ENCODE results near the gene ANXA3. TPM values are rescaled to one million over a fixed set of nuclear protein-coding genes. Genes with fewer than 3 reads are reported as not detected.

ANXA3 gene
- total RNA-seq, 1 experiment from 2014 or later, result 12.0 TPM

DNA sequence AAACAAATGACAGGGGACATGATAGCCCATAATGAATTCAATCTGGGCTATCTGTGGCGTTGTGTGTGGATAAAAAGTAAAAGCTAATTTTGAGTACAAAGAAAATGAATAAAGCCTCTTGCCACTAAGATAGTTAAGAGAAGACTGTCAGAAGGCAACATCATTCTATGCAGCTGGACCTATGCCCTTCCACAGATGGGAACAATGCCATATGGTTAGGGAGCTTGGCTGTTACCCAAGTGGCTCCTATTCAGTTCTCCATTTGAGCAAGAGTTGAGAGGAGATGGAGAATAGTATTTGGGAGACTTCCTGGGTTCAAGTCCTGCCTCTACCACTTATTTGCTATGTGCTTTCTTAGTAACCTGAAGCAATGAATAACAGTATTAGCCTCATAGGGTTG lies 107.7 kb downstream of the ANXA3 start:
- no peak overlapping the region for H3K4me3 Mint-ChIP-seq
- no peak overlapping the region for H3K27ac Mint-ChIP-seq
- POLR2A ChIA-PET, result no interaction called here
- no peaks in the 10 kb centered on the region for H3K9me3 Mint-ChIP-seq
- H3K27me3 Mint-ChIP-seq (ENCODE audit: low read depth), result peaks cover 3% of the 10 kb centered on the region; the same call in 1 of the 2 replicates
- DNase-seq (ENCODE audit: low spot score) (no peak), ATAC-seq (no peak)
- CTCF ChIA-PET, result interaction anchor here (1.2 kb wide), 1 partner anchor 15 kb away, joined by 4 read pairs; no protein-coding TSS in a partner anchor
- TF ChIP-seq MYBL2 (CRISPR knock-in tag; IDR thresholded peaks at IDR 0.05) (no peak), ZNF121 (CRISPR knock-in tag; IDR thresholded peaks at IDR 0.05) (no peak)
- TF ChIP-seq, protein P1, sequence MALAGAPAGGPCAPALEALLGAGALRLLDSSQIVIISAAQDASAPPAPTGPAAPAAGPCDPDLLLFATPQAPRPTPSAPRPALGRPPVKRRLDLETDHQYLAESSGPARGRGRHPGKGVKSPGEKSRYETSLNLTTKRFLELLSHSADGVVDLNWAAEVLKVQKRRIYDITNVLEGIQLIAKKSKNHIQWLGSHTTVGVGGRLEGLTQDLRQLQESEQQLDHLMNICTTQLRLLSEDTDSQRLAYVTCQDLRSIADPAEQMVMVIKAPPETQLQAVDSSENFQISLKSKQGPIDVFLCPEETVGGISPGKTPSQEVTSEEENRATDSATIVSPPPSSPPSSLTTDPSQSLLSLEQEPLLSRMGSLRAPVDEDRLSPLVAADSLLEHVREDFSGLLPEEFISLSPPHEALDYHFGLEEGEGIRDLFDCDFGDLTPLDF (CRISPR knock-in tag; IDR thresholded peaks at IDR 0.05), result no peak
- TF ChIP-seq, protein P2, sequence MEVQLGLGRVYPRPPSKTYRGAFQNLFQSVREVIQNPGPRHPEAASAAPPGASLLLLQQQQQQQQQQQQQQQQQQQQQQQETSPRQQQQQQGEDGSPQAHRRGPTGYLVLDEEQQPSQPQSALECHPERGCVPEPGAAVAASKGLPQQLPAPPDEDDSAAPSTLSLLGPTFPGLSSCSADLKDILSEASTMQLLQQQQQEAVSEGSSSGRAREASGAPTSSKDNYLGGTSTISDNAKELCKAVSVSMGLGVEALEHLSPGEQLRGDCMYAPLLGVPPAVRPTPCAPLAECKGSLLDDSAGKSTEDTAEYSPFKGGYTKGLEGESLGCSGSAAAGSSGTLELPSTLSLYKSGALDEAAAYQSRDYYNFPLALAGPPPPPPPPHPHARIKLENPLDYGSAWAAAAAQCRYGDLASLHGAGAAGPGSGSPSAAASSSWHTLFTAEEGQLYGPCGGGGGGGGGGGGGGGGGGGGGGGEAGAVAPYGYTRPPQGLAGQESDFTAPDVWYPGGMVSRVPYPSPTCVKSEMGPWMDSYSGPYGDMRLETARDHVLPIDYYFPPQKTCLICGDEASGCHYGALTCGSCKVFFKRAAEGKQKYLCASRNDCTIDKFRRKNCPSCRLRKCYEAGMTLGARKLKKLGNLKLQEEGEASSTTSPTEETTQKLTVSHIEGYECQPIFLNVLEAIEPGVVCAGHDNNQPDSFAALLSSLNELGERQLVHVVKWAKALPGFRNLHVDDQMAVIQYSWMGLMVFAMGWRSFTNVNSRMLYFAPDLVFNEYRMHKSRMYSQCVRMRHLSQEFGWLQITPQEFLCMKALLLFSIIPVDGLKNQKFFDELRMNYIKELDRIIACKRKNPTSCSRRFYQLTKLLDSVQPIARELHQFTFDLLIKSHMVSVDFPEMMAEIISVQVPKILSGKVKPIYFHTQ (CRISPR knock-in tag; IDR thresholded peaks at IDR 0.05), result no peak
- H3K36me3 Mint-ChIP-seq, result no peaks in the 10 kb centered on the region
- peaks cover 22% of the 10 kb centered on the region for H3K4me1 Mint-ChIP-seq

DNA sequence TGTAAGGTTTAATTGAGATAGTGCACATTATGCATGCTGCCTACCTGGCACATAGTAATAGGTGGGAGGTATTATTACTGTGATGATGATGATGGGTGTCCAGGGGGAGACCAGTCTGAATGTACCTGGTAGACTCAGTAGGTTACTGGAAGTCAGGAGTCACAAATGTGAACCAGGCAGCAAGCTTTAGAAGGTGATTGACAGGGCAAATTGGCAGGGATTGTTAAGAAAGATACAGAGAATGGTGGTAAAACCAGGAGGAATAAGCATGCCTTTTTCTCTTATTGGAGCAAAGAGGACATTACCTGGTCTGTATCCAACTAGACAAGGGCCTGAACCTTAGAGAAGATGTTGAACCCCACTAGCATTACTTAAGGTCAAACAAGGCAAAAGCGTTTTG lies 108.1 kb downstream of the ANXA3 start:
- H3K4me3 Mint-ChIP-seq, result no peak overlapping the region
- DNase-seq (ENCODE audit: low spot score), result no peak
- H3K36me3 Mint-ChIP-seq, result no peaks in the 10 kb centered on the region
- no peaks in the 10 kb centered on the region for H3K9me3 Mint-ChIP-seq
- CTCF ChIA-PET, result interaction anchor here (1.2 kb wide), 1 partner anchor 15 kb away, joined by 4 read pairs; no protein-coding TSS in a partner anchor
- no peak for ATAC-seq
- POLR2A ChIA-PET, result no interaction called here
- no peak overlapping the region for H3K27ac Mint-ChIP-seq
- peaks cover 3% of the 10 kb centered on the region; the same call in 1 of the 2 replicates for H3K27me3 Mint-ChIP-seq (ENCODE audit: low read depth)
- H3K4me1 Mint-ChIP-seq, result peaks cover 25% of the 10 kb centered on the region
- no peak for TF ChIP-seq TCF7 (CRISPR knock-in tag; IDR thresholded peaks at IDR 0.05; ENCODE audit: low read depth)
- no peak for TF ChIP-seq ESRRA (CRISPR knock-in tag; IDR thresholded peaks at IDR 0.05; ENCODE audit: borderline replicate concordance)
- TF ChIP-seq, protein P3, sequence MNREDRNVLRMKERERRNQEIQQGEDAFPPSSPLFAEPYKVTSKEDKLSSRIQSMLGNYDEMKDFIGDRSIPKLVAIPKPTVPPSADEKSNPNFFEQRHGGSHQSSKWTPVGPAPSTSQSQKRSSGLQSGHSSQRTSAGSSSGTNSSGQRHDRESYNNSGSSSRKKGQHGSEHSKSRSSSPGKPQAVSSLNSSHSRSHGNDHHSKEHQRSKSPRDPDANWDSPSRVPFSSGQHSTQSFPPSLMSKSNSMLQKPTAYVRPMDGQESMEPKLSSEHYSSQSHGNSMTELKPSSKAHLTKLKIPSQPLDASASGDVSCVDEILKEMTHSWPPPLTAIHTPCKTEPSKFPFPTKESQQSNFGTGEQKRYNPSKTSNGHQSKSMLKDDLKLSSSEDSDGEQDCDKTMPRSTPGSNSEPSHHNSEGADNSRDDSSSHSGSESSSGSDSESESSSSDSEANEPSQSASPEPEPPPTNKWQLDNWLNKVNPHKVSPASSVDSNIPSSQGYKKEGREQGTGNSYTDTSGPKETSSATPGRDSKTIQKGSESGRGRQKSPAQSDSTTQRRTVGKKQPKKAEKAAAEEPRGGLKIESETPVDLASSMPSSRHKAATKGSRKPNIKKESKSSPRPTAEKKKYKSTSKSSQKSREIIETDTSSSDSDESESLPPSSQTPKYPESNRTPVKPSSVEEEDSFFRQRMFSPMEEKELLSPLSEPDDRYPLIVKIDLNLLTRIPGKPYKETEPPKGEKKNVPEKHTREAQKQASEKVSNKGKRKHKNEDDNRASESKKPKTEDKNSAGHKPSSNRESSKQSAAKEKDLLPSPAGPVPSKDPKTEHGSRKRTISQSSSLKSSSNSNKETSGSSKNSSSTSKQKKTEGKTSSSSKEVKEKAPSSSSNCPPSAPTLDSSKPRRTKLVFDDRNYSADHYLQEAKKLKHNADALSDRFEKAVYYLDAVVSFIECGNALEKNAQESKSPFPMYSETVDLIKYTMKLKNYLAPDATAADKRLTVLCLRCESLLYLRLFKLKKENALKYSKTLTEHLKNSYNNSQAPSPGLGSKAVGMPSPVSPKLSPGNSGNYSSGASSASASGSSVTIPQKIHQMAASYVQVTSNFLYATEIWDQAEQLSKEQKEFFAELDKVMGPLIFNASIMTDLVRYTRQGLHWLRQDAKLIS (CRISPR knock-in tag; IDR thresholded peaks at IDR 0.05; ENCODE audit: borderline replicate concordance), result no peak
- TF ChIP-seq FOXJ3 (CRISPR knock-in tag; IDR thresholded peaks at IDR 0.05; ENCODE audit: borderline replicate concordance), result no peak
- TF ChIP-seq, protein P4, sequence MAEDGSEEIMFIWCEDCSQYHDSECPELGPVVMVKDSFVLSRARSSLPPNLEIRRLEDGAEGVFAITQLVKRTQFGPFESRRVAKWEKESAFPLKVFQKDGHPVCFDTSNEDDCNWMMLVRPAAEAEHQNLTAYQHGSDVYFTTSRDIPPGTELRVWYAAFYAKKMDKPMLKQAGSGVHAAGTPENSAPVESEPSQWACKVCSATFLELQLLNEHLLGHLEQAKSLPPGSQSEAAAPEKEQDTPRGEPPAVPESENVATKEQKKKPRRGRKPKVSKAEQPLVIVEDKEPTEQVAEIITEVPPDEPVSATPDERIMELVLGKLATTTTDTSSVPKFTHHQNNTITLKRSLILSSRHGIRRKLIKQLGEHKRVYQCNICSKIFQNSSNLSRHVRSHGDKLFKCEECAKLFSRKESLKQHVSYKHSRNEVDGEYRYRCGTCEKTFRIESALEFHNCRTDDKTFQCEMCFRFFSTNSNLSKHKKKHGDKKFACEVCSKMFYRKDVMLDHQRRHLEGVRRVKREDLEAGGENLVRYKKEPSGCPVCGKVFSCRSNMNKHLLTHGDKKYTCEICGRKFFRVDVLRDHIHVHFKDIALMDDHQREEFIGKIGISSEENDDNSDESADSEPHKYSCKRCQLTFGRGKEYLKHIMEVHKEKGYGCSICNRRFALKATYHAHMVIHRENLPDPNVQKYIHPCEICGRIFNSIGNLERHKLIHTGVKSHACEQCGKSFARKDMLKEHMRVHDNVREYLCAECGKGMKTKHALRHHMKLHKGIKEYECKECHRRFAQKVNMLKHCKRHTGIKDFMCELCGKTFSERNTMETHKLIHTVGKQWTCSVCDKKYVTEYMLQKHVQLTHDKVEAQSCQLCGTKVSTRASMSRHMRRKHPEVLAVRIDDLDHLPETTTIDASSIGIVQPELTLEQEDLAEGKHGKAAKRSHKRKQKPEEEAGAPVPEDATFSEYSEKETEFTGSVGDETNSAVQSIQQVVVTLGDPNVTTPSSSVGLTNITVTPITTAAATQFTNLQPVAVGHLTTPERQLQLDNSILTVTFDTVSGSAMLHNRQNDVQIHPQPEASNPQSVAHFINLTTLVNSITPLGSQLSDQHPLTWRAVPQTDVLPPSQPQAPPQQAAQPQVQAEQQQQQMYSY (CRISPR knock-in tag; IDR thresholded peaks at IDR 0.05), result no peak
- TF ChIP-seq JUN (CRISPR knock-in tag; IDR thresholded peaks at IDR 0.05), result no peak
- TF ChIP-seq HMGA2 (CRISPR knock-in tag; IDR thresholded peaks at IDR 0.05), result no peak
- TF ChIP-seq NFATC4 (CRISPR knock-in tag; IDR thresholded peaks at IDR 0.05), result no peak
- TF ChIP-seq, protein P1 (CRISPR knock-in tag; IDR thresholded peaks at IDR 0.05), result no peak
- TF ChIP-seq, protein P5, sequence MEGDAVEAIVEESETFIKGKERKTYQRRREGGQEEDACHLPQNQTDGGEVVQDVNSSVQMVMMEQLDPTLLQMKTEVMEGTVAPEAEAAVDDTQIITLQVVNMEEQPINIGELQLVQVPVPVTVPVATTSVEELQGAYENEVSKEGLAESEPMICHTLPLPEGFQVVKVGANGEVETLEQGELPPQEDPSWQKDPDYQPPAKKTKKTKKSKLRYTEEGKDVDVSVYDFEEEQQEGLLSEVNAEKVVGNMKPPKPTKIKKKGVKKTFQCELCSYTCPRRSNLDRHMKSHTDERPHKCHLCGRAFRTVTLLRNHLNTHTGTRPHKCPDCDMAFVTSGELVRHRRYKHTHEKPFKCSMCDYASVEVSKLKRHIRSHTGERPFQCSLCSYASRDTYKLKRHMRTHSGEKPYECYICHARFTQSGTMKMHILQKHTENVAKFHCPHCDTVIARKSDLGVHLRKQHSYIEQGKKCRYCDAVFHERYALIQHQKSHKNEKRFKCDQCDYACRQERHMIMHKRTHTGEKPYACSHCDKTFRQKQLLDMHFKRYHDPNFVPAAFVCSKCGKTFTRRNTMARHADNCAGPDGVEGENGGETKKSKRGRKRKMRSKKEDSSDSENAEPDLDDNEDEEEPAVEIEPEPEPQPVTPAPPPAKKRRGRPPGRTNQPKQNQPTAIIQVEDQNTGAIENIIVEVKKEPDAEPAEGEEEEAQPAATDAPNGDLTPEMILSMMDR (IDR thresholded peaks at IDR 0.05), result no peak
- no peak for TF ChIP-seq SOX15 (CRISPR knock-in tag; IDR thresholded peaks at IDR 0.05)
- no peak for TF ChIP-seq SMAD4 (CRISPR knock-in tag; IDR thresholded peaks at IDR 0.05)
- TF ChIP-seq, protein P6, sequence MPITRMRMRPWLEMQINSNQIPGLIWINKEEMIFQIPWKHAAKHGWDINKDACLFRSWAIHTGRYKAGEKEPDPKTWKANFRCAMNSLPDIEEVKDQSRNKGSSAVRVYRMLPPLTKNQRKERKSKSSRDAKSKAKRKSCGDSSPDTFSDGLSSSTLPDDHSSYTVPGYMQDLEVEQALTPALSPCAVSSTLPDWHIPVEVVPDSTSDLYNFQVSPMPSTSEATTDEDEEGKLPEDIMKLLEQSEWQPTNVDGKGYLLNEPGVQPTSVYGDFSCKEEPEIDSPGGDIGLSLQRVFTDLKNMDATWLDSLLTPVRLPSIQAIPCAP (CRISPR knock-in tag; IDR thresholded peaks at IDR 0.05), result no peak
- TF ChIP-seq ZNF396 (CRISPR knock-in tag; IDR thresholded peaks at IDR 0.05; ENCODE audit: borderline replicate concordance), result no peak
- no peak for TF ChIP-seq ZNF416 (CRISPR knock-in tag; IDR thresholded peaks at IDR 0.05)
